Lung (tissue), 12 donors: ENCODE measurements around the gene GPR25. TPM values are rescaled to one million over a fixed set of nuclear protein-coding genes. Genes with fewer than 3 reads are reported as not detected.

ENCODE experiments used
- ATAC-seq: fragments of 200-7000 bp; cut with Tn5 transposase; one replicate; pipeline ENCODE4 v1.9.1; 2020; ENCODE audit warnings: moderate number of reproducible peaks; ENCODE audit not compliant: insufficient read depth, low FRiP score
- DNase-seq, 3 donors: peaks; one replicate each; pipeline ENCODE4 v3.0.0-alpha.2; 2013 to 2017
- H3K27ac ChIP-seq, 2 donors: one replicate each; pipeline ENCODE4 v1.5.1; 2013; ENCODE audit warnings: mild to moderate bottlenecking in 2 of 2, moderate library complexity in 2 of 2, control low read depth in 1 of 2, inconsistent platforms in 1 of 2, low read depth in 1 of 2, low read length in 1 of 2
- H3K27me3 ChIP-seq, 3 donors: one replicate each; pipeline ENCODE4 v1.5.1; 2013; ENCODE audit warnings: low read length in 2 of 3; ENCODE audit not compliant: control insufficient read depth in 3 of 3, insufficient read depth in 3 of 3
- H3K36me3 ChIP-seq, 4 donors: one replicate each; pipeline ENCODE4 v1.5.1; 2013; ENCODE audit warnings: low read length in 4 of 4, mild to moderate bottlenecking in 1 of 4, moderate library complexity in 1 of 4; ENCODE audit not compliant: control insufficient read depth in 4 of 4, insufficient read depth in 4 of 4
- H3K4me1 ChIP-seq, 5 donors: one replicate each; pipeline ENCODE4 v1.5.1; 2013; ENCODE audit warnings: low read length in 5 of 5, mild to moderate bottlenecking in 2 of 5, moderate library complexity in 1 of 5; ENCODE audit not compliant: control insufficient read depth in 5 of 5, insufficient read depth in 5 of 5
- H3K4me3 ChIP-seq: one replicate; pipeline ENCODE4 v1.5.1; 2013; ENCODE audit warnings: mild to moderate bottlenecking, control low read depth, moderate library complexity
- H3K9ac ChIP-seq, 2 donors: one replicate each; pipeline ENCODE4 v1.5.1; 2013; ENCODE audit warnings: low read length in 2 of 2, control low read depth in 1 of 2; ENCODE audit not compliant: insufficient read depth in 1 of 2
- H3K9me3 ChIP-seq, 4 donors: one replicate each; pipeline ENCODE4 v1.5.1; 2013; ENCODE audit warnings: low read length in 3 of 4, mild to moderate bottlenecking in 1 of 4, moderate library complexity in 1 of 4; ENCODE audit not compliant: control insufficient read depth in 4 of 4, insufficient read depth in 3 of 4
- CTCF ChIP-seq: IDR thresholded peaks from 2 replicates; pipeline ENCODE4 v1.5.1; 2012; ENCODE audit warnings: mild to moderate bottlenecking; ENCODE audit errors: control extremely low read depth, extremely low read depth
- WGBS, 2 donors: extraction: QIAGEN DNeasy Blood & Tissue Kit; methylation state at CpG; one replicate each; pipeline ENCODE4 v1.1.7; 2013; 5-methylcytosine and 5-hydroxymethylcytosine counted together
- polyA plus RNA-seq, 2 donors: library from polyadenylated mRNA; stranded (reverse); fragments of 200-250 nt; gene quantifications; one replicate each; pipeline ENCODE4 v1.2.1, GENCODE V29; 2013
- total RNA-seq, 2 donors: library from RNA; depleted of rRNA in 1 of 2; stranded (reverse); fragments of >200 nt in 1 of 2; gene quantifications; one replicate each; pipeline ENCODE4 v1.2.1, GENCODE V29; 2014 to 2021
- donor health status: control.
- donor health status: control.
- donor health status: Bipolar disorder and iron deficiency.
- donor health status: healthy.
- donor health status: DM: yes; HTN: yes; CAD: no.

GPR25 gene
- total and polyA plus RNA-seq, 4 donors, result 0.16 to 1.0 (median 0.63) TPM

- ATAC-seq, result no peak
- Histone ChIP-seq H3K9ac (no peak overlapping the region), H3K4me1 (peaks cover 0 to 3% (median 0%) of the 10 kb centered on the region in 5 donors), H3K4me3 (no peak overlapping the region), H3K27ac (no peak overlapping the region), H3K9me3 (peaks cover 0 to 1% (median 0%) of the 10 kb centered on the region in 4 donors), H3K36me3 (peaks cover 0 to 2% (median 0%) of the 10 kb centered on the region in 4 donors), H3K27me3 (no peaks in the 10 kb centered on the region)
- TF ChIP-seq CTCF, result no peak
- peak in 1 of 3 donors; percentile 33 for DNase-seq
- WGBS, 2 donors, result 81 to 87% methylated on average over 6 of the region's 6 CpGs
These were observed 35.5 kb downstream of the GPR25 start for GRCh38 chr1:200908191-200908868.

DNA sequence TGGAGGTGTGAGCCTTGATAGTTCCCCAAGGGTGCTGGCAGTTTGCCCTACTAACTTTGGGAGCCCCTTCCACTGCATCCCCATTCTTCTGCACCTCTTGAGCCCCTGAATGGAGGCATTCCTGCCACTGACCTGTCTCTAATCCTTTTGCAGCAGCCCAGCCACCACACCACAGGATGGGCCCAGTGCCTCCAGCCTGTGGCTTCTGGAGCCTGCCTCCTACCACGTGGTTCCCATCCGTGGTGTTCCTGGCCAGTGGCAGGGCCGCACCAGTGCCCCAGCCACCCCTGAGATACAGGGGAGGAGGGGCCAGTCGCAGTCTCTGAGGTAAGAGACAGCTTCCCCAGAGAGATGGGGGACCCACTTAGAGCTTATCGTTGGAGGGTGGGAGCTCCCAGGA lies 36.3 kb downstream of the GPR25 start:
- Histone ChIP-seq H3K27ac (no peak overlapping the region), H3K36me3 (peaks cover 0 to 2% (median 0%) of the 10 kb centered on the region in 4 donors)
- WGBS, 2 donors, result 64 to 85% methylated on average over 5 of the region's 5 CpGs

DNA sequence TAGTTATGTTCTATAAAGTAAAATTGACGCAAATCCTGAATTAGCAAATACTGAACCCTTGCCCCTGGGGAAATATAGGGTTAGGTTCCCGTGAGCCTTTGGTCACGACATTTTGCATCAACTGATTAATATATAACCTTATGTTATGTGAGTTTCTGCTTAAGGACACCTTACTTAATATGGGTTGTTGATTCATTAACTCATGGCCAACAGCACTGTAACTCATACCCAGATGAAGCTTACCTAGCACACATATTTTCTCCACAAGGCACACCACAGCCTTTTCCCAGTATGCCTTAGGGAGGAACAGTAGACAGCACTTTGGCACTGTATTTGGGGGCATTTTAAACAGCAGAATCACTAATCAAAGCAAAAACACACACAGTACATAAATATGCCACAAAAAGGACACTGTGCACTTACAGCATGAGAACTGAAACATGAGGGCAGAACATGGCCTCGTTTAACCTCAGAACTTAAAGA lies 37.0 kb downstream of the GPR25 start:
- Histone ChIP-seq H3K36me3 (peaks cover 0 to 2% (median 0%) of the 10 kb centered on the region in 4 donors), H3K4me1 (peaks cover 0 to 3% (median 0%) of the 10 kb centered on the region in 5 donors), H3K27ac (no peak overlapping the region), H3K4me3 (no peak overlapping the region), H3K9me3 (peaks cover 0 to 1% (median 0%) of the 10 kb centered on the region in 4 donors), H3K27me3 (no peaks in the 10 kb centered on the region), H3K9ac (no peak overlapping the region)
- ATAC-seq, result no peak
- 80 to 89% methylated on average over 4 of the region's 4 CpGs for WGBS, 2 donors
- TF ChIP-seq CTCF, result no peak
- DNase-seq, result no peak

More for the DNA sequence above, 36.3 kb downstream of the GPR25 start:
- H3K4me1 ChIP-seq, result peaks cover 0 to 3% (median 0%) of the 10 kb centered on the region in 5 donors
- no peak overlapping the region for H3K4me3 ChIP-seq
- peaks cover 0 to 1% (median 0%) of the 10 kb centered on the region in 4 donors for H3K9me3 ChIP-seq
- DNase-seq (no peak), ATAC-seq (no peak)
- no peaks in the 10 kb centered on the region for H3K27me3 ChIP-seq
- no peak overlapping the region for H3K9ac ChIP-seq
- no peak for TF ChIP-seq CTCF
